ENCODE results near the gene NEK7. TPM values are rescaled to one million over a fixed set of nuclear protein-coding genes. Genes with fewer than 3 reads are reported as not detected.
A peak's percentile ranks its signal among the peaks of the same experiment; 100 is the strongest.

NEK7 gene
- total RNA-seq, 1 experiment from 2014 or later: 25.2 TPM

GRCh38 chr1:198234520-198235251, 77.9 kb downstream of the NEK7 start:
- no peaks in the 10 kb centered on the region for H4K20me1 ChIP-seq (ENCODE audit: low read length)
- H3K36me3 ChIP-seq (ENCODE audit: low read depth, low read length): no peaks in the 10 kb centered on the region; the same call in 1 of the 2 replicates
- peak overlapping the region; percentile 83 for H3K4me2 ChIP-seq (ENCODE audit: low read length)
- peak overlapping the region; percentile 47 for H3K27ac ChIP-seq (ENCODE audit: low read length)
- POLR2A ChIA-PET (ENCODE audit: unreplicated experiment): no interaction called here
- ATAC-seq (peak; percentile 74), DNase-seq (peak; percentile 43)
- CTCF ChIA-PET: no interaction called here
- H3K9ac ChIP-seq (ENCODE audit: low read length): no peak overlapping the region
- H3F3A ChIP-seq (ENCODE audit: low read length, unreplicated experiment): no peaks in the 10 kb centered on the region
- intact Hi-C loops (cut with micrococcal nuclease): no loop called here
- H3K79me2 ChIP-seq (ENCODE audit: low read length): peaks cover 24% of the 10 kb centered on the region; the same call in 1 of the 2 replicates
- BruUV-seq (replicated peaks): no TSS peak
- TF ChIP-seq CTCF (conservative IDR thresholded peaks at IDR 0.05; ENCODE audit: low read depth, low read length) (no peak), EZH2phosphoT487 (IDR thresholded peaks at IDR 0.05; ENCODE audit: borderline replicate concordance, low read length) (no peak), EZH2 (IDR thresholded peaks at IDR 0.05; ENCODE audit: low read length, unreplicated experiment) (no peak)
- peak overlapping the region; percentile 48; the same call in 1 of the 2 replicates for H2AFZ ChIP-seq (ENCODE audit: low read length)
- peak overlapping the region; percentile 61 for H3K4me3 ChIP-seq (ENCODE audit: low read length)
- H3K4me1 ChIP-seq (ENCODE audit: insufficient read depth, low read length): peaks cover 15% of the 10 kb centered on the region
- H3K9me3 ChIP-seq (ENCODE audit: low read length): no peaks in the 10 kb centered on the region
- no peaks in the 10 kb centered on the region for H3K9me2 ChIP-seq (replicated peaks; ENCODE audit: low read length)
- no peaks in the 10 kb centered on the region for H3K27me3 ChIP-seq (ENCODE audit: low read length)

GRCh38 chr1:198238121-198238520, 81.3 kb downstream of the NEK7 start:
- Histone ChIP-seq H3K9ac (ENCODE audit: low read length) (no peak overlapping the region), H2AFZ (ENCODE audit: low read length) (no peak overlapping the region), H3K36me3 (ENCODE audit: low read depth, low read length) (no peaks in the 10 kb centered on the region; the same call in 1 of the 2 replicates), H3K79me2 (ENCODE audit: low read length) (0 out of 2 replicates have a peak, but pooled peaks cover 5% of the 10 kb centered on the region), H4K20me1 (ENCODE audit: low read length) (no peaks in the 10 kb centered on the region), H3F3A (ENCODE audit: low read length, unreplicated experiment) (no peaks in the 10 kb centered on the region), H3K27me3 (ENCODE audit: low read length) (no peaks in the 10 kb centered on the region), H3K4me2 (ENCODE audit: low read length) (no peak overlapping the region), H3K9me3 (ENCODE audit: low read length) (no peaks in the 10 kb centered on the region), H3K27ac (ENCODE audit: low read length) (no peak overlapping the region), H3K9me2 (replicated peaks; ENCODE audit: low read length) (no peaks in the 10 kb centered on the region), H3K4me3 (ENCODE audit: low read length) (no peak overlapping the region), H3K4me1 (ENCODE audit: insufficient read depth, low read length) (peaks cover 8% of the 10 kb centered on the region; the same call in 1 of the 2 replicates)
- POLR2A ChIA-PET (ENCODE audit: unreplicated experiment): no interaction called here
- ATAC-seq: no peak
- TF ChIP-seq EZH2 (IDR thresholded peaks at IDR 0.05; ENCODE audit: low read length, unreplicated experiment) (no peak), EZH2phosphoT487 (IDR thresholded peaks at IDR 0.05; ENCODE audit: borderline replicate concordance, low read length) (no peak)
- no peak for DNase-seq
- intact Hi-C loops (cut with micrococcal nuclease): no loop called here
- CTCF ChIA-PET: no interaction called here
- BruUV-seq (replicated peaks): no TSS peak

- TF ChIP-seq EZH2phosphoT487 (IDR thresholded peaks at IDR 0.05; ENCODE audit: borderline replicate concordance, low read length) (no peak), CTCF (conservative IDR thresholded peaks at IDR 0.05; ENCODE audit: low read depth, low read length) (no peak), EZH2 (IDR thresholded peaks at IDR 0.05; ENCODE audit: low read length, unreplicated experiment) (no peak)
- H2AFZ ChIP-seq (ENCODE audit: low read length): no peak overlapping the region
- H3K4me2 ChIP-seq (ENCODE audit: low read length): no peak overlapping the region
- ChIA-PET CTCF (no interaction called here), POLR2A (ENCODE audit: unreplicated experiment) (no interaction called here)
- intact Hi-C loops (cut with micrococcal nuclease): no loop called here
- H3K9ac ChIP-seq (ENCODE audit: low read length): no peak overlapping the region
- H3K4me1 ChIP-seq (ENCODE audit: insufficient read depth, low read length): no peaks in the 10 kb centered on the region
- H3K36me3 ChIP-seq (ENCODE audit: low read depth, low read length): no peaks in the 10 kb centered on the region
- ATAC-seq (no peak), DNase-seq (no peak)
- H3K79me2 ChIP-seq (ENCODE audit: low read length): 0 out of 2 replicates have a peak, but pooled peaks cover 7% of the 10 kb centered on the region
- no peaks in the 10 kb centered on the region for H3K9me3 ChIP-seq (ENCODE audit: low read length)
- no peaks in the 10 kb centered on the region for H3K27me3 ChIP-seq (ENCODE audit: low read length)
- H3F3A ChIP-seq (ENCODE audit: low read length, unreplicated experiment): no peaks in the 10 kb centered on the region
- no peaks in the 10 kb centered on the region for H3K9me2 ChIP-seq (replicated peaks; ENCODE audit: low read length)
- no TSS peak for BruUV-seq (replicated peaks)
- H3K4me3 ChIP-seq (ENCODE audit: low read length): no peak overlapping the region
- H3K27ac ChIP-seq (ENCODE audit: low read length): no peak overlapping the region
- no peaks in the 10 kb centered on the region for H4K20me1 ChIP-seq (ENCODE audit: low read length)
Measured at GRCh38 chr1:198241553-198241952, 84.8 kb downstream of the NEK7 start.

Data from PC-3 (cell line).